HG03354 (cell line): ENCODE results near the gene NLRP13.

Experiments used
- ATAC-seq: cut with Tn5 transposase; IDR thresholded peaks from one replicate; pipeline ENCODE4 v1.9.1; 2021; ENCODE audit warnings: mild to moderate bottlenecking; ENCODE audit not compliant: unreplicated experiment, poor library complexity, severe bottlenecking

NLRP13 gene

DNA sequence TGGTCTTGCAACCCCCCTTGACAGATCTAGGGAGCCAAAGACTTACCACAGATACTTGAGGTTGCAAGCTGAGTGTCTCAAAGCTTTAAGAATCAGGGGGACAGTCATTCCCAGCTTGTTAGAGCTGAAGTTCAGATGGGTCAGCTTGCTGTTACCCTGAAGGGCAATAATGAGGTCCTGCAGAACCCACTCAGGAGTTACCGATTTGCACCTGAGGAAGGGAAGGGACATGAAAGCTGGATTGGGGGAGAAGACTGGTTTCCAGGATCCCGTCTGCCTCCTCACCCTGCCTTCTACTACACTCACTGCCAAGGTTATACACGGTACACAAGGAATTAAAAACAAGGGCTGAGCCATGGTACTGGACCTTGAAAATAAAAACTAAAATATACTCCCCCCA, 24.4 kb downstream of the NLRP13 start:
- ATAC-seq = no peak

DNA sequence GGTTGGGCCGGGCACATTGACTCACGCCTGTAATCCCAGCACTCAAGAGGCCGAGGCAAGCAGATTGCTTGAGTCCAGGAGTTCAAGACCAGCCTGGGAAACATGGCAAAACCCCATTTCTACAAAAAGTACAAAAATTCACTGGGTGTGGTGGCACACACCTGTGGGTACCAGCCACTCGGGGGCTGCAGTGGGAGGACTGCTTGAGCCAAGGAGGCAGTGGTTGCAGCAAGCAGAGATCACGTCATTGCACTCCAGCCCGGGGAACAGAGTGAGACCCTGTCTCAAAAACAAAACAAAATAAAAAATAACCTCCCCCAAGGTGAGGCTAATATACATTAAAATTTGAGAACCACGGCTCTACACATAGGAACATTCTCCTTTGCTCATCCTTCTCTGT, 24.9 kb downstream of the NLRP13 start:
- ATAC-seq = no peak

DNA sequence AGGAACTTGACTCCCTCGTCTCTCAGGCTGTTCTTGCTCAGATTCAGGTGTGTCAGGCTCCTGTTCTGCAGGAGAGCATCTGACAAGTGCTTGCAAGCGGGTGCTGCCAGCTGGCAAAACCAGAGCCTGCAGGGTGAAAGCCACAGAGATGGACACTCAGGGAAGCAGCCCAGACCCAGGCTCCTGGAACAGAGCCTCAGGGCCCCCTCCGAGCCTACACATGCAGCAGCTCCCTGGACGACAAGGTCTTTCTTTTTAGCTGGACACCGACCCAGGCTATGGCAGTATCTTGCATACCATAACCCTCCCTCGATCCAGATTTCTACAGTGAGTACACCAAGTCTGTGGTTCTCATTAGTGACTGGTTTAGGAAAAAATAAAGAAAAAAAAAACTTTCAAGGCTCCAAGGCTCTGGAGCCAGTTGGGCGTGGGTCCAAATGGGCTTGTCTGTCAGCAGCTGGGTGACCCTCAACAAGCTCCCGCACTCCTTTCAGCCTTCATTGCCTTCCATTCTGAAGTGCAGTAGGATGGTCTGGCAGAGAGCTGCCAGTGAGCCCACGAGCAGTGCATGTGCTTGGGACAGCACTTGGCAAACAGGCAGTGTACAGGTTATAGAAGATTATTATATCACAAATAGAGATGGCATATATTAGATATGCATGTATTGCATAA, 29.9 kb downstream of the NLRP13 start:
- ATAC-seq = no peak

DNA sequence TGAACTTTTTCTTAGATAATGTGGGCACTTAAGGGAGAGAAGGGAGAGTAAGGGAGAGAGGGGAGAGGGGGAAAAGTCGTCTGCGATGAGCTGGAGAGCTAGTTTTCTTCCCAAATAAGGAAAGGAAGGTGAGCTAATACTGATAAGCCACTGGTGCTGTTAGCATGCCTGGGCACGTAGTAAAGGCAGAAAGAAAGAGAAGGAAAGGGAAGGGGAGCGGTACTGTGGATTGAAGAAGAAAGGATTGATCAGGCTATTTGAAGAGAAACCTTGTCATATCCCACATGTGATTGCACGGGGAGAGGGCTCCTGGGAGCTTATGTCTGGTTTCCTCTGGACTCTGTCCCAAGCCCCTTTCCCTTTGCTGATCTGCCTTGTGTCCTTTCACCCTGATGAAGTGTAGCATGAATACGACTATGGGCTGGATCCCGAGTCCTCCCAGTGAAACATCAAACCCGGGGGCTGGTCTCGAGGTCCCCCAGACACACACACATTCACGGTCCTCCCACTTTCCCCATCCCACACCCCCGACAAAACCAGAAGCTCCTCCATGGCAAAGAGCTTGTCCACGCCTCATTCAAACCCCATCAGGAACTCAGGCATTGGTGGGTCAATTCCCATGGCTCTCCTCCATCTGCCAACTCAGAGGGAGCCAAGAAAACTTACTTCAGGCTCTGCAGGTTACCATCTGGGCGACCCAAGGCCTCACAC, 30.6 kb downstream of the NLRP13 start:
- ATAC-seq = no peak

DNA sequence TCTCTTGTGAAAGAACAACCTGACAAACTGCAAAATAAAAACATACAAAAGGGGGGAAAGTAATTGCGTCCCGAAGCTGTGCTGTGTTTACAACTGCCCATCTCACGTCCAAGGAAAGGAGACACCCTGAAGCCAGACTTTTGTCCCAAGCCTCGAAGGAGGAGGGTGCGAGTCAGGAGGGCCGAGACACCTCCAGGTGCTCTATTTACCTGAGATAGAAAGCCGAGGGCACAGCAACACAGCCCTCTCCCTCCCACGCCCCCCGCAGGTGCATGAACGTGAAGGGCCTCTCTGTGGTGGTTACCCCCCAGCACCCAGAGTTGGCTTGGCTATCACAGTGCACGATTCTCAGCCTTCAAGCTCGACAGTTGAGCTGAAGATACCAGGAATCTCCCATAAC, 33.2 kb downstream of the NLRP13 start:
- no peak for ATAC-seq

DNA sequence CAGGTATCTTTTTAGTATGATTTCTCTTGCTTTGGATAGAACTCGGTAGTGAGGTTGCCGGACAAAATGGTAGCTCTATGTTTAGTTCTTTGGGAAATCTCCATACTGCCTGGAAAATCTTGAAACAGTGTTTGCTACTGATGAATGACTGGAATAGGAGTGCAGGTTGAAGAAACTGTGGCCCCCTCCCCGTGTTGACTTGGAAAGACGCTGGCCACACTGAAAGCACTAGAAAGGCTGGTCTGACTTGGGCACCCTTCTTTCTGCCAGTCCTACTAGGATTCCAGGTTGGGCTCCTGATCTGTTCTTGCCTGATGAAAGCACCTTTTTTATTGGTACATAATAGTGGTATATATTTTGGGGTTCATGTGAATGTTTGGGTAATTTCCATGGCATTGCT, 49.5 kb downstream of the NLRP13 start:
- no peak for ATAC-seq

DNA sequence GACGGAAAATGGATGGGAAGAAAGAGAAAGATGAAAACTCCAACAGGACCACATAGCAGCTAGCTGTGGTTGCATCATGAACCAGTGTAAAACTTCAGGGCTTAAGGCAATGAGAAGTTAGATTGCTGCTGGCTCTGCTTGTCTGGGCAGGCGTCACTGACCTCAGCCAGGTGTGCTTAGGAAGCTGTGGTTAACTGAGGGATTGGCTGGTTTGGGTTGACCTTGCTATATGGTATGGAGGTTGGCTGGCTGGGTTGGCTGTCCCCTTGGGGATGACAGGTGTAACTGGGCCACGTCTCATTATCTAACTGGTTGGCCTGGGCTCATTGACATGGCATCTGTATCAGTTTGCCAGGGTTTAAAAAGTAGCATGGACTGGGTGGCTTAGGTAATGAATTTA, 54.9 kb downstream of the NLRP13 start:
- ATAC-seq = no peak

DNA sequence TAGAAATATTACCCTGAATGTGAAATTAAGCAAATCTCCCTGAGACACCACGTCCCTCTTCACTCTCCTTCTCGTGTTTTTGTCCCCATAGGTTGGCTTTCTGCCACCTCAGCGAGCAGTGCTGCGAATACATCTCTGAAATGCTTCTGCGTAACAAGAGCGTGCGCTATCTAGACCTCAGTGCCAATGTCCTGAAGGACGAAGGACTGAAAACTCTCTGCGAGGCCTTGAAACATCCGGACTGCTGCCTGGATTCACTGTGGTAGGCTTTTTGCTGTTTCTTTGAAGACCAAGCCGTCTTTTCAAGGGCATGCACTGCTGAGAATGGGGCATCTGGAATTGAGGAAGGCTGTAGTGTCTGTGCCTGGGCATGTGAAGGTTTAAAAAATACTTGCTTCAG, 61.4 kb downstream of the NLRP13 start:
- ATAC-seq = no peak

DNA sequence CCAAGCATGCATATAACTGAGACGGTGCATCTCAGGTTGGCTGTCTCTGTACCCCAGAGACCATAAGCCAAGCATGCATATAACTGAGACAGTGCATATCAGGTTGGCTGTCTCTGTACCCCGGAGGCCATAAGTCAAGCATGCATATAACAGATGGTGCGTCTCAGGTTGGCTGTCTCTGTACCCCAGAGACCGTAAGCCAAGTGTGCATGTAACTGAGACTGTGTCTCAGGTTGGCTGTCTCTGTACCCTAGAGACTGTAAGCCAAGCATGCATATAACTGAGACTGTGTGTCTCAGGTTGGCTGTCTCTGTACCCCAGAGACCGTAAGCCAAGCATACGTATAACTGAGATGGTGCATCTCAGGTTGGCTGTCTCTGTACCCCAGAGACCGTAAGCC, 65.0 kb downstream of the NLRP13 start:
- no peak for ATAC-seq

DNA sequence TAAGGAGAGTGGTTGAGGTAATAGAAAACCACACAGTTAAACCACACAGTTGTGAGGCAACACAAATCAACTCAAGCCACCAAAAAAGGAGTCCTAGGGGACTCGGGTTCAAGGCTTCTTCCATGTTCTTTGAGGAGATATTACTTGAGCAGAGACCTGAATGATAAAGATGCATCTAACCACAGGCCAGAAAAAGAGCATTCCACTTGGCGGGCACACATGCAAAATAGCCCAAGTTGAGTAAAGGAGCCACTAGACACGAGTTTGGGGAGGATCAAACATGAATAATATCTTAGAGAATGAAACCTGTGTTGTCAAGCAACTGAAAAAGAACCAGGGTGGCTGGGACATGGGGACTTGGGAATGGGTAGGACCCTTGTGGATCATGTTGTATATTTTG, 65.6 kb downstream of the NLRP13 start:
- no peak for ATAC-seq

DNA sequence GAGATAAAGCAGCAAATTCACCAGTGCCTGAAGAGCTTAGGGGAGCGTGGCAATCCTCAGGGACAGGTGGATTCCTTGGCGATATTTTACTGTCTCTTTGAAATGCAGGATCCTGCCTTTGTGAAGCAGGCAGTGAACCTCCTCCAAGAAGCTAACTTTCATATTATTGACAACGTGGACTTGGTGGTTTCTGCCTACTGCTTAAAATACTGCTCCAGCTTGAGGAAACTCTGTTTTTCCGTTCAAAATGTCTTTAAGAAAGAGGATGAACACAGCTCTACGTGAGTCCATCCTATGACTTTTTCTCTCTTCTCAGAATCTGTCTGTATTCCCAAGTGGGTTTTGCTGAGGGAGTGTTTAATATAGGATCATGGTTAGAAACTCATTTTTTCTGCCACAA, 73.2 kb downstream of the NLRP13 start:
- no peak for ATAC-seq

DNA sequence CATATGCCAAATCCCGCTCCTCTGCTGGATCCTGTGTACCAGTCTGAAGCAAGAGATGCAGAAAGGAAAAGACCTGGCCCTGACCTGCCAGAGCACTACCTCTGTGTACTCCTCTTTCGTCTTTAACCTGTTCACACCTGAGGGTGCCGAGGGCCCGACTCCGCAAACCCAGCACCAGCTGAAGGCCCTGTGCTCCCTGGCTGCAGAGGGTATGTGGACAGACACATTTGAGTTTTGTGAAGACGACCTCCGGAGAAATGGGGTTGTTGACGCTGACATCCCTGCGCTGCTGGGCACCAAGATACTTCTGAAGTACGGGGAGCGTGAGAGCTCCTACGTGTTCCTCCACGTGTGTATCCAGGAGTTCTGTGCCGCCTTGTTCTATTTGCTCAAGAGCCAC, 73.7 kb downstream of the NLRP13 start:
- ATAC-seq = no peak

DNA sequence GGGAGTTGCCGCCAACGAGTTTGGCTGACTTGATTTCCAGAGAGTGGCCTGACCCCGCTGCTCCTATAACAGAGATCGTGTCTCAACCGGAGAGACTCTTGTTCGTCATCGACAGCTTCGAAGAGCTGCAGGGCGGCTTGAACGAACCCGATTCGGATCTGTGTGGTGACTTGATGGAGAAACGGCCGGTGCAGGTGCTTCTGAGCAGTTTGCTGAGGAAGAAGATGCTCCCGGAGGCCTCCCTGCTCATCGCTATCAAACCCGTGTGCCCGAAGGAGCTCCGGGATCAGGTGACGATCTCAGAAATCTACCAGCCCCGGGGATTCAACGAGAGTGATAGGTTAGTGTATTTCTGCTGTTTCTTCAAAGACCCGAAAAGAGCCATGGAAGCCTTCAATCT, 74.2 kb downstream of the NLRP13 start:
- no peak for ATAC-seq

DNA sequence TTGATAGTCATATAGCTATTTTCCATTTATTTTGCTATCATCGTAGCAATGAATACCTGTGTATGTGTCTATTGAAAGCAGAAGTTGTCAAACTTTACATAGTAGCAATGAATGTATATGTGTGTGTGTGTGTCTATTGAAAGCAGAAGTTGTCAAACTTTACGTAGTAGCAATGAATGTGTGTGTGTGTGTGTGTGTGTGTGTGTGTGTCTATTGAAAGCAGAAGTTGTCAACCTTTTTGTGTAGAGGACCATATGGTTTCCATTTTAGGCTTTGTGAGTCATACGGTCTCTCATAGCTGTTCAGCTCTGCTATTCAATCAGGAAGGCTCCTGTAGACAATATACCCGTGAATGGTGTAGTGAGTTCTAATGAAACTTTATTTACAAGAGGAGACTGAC, 75.0 kb downstream of the NLRP13 start:
- ATAC-seq = no peak

DNA sequence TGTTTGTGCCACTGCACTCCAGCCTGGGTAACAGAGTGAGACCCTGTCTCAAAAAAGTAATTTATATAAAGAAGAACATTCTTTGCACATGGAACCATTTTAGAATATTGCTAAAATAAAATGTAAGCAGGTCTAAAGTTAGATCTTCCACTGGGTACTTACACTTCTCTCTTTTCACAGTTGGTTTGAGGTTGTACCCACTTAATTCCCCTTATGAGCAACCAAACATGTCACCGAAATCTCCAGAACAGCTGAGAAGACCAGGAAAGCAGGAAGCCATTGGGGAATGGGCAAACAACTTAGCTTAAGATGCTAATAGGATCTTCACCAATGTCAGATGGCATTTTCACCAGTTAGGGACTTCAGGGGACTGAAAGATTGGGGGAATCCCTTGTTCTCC, 77.0 kb downstream of the NLRP13 start:
- no peak for ATAC-seq
